SU-DHL-6 (cell line): ENCODE measurements around the gene CORO2A.

ENCODE experiments used
- H2AFZ ChIP-seq: fragments of 200-600 bp; sonication (generic); 2 replicates; pipeline ENCODE4 v1.6.1; 2014; ENCODE audit warnings: low read depth, mild to moderate bottlenecking, moderate library complexity, mixed read lengths, antibody characterized with exemption, low read length; ENCODE audit not compliant: severe bottlenecking
- H3F3A ChIP-seq: fragments of 200-600 bp; shearing (Covaris generic); 2 replicates; pipeline ENCODE4 v1.6.0; 2016; ENCODE audit warnings: antibody characterized with exemption, mild to moderate bottlenecking; ENCODE audit not compliant: insufficient read depth
- H3K27ac ChIP-seq: fragments of 200-600 bp; sonication (generic); 2 replicates; pipeline ENCODE4 v1.5.1; 2016; ENCODE audit warnings: low read depth, mild to moderate bottlenecking, low read length, moderate library complexity, mixed read lengths
- H3K27me3 ChIP-seq: fragments of 200-600 bp; sonication (generic), shearing (Covaris generic); 2 replicates; pipeline ENCODE4 v1.6.0; 2014; ENCODE audit warnings: mild to moderate bottlenecking, low read length
- H3K36me3 ChIP-seq: fragments of 200-600 bp; sonication (generic); 2 replicates; pipeline ENCODE4 v1.6.1; 2014; ENCODE audit warnings: mild to moderate bottlenecking, low read length, mixed read lengths
- H3K4me2 ChIP-seq: fragments of 300-600, 200-600 bp; shearing (Covaris generic), sonication (generic); 2 replicates; pipeline ENCODE4 v1.6.0; 2014; ENCODE audit warnings: low read length, low read depth, mild to moderate bottlenecking; ENCODE audit not compliant: poor library complexity, severe bottlenecking
- H3K4me3 ChIP-seq: fragments of 200-600 bp; sonication (generic); 2 replicates; pipeline ENCODE4 v1.5.1; 2014; ENCODE audit warnings: antibody characterized with exemption, low read length, mild to moderate bottlenecking, mixed read lengths; ENCODE audit not compliant: insufficient read depth, poor library complexity, severe bottlenecking
- H3K79me2 ChIP-seq: fragments of 200-600 bp; sonication (generic); 2 replicates; pipeline ENCODE4 v1.6.1; 2014; ENCODE audit warnings: mild to moderate bottlenecking, low read length, moderate library complexity; ENCODE audit not compliant: insufficient read depth
- H3K9ac ChIP-seq: fragments of 200-600 bp; sonication (generic); 2 replicates; pipeline ENCODE4 v1.7.0; 2014; ENCODE audit warnings: mild to moderate bottlenecking, low read length
- H3K9me2 ChIP-seq: fragments of 200-600 bp; sonication (generic); replicated peaks from 2 replicates; pipeline ENCODE4 v1.6.1; 2014; ENCODE audit warnings: low read length; ENCODE audit not compliant: insufficient read depth
- H3K9me3 ChIP-seq: fragments of 200-600 bp; sonication (generic); 2 replicates; pipeline ENCODE4 v1.6.1; 2014; ENCODE audit warnings: low read length, mixed read lengths; ENCODE audit not compliant: insufficient read depth
- H4K20me1 ChIP-seq: fragments of 200-600 bp; sonication (generic); 2 replicates; pipeline ENCODE4 v1.6.1; 2014; ENCODE audit warnings: low read depth, mild to moderate bottlenecking, antibody characterized with exemption, low read length, moderate library complexity, mixed read lengths
- CTCF ChIP-seq: fragments of 200-600 bp; sonication (generic); IDR thresholded peaks from one replicate; pipeline ENCODE4 v1.5.1; 2017; ENCODE audit warnings: antibody characterized with exemption, mild to moderate bottlenecking, low read length, moderate library complexity; ENCODE audit not compliant: insufficient read depth, poor library complexity, severe bottlenecking
- EZH2phosphoT487 ChIP-seq: fragments of 200-600 bp; sonication (generic), shearing (Covaris generic); conservative IDR thresholded peaks from 2 replicates; pipeline ENCODE4 v1.6.1; 2018; ENCODE audit warnings: mild to moderate bottlenecking, antibody characterized with exemption, low read length, moderate library complexity, mixed read lengths

CORO2A gene

GRCh38 chr9:98187926-98188325 is 4.5 kb downstream of the CORO2A start:
- Histone ChIP-seq H2AFZ (no peak overlapping the region), H3K9me2 (no peaks in the 10 kb centered on the region), H4K20me1 (no peaks in the 10 kb centered on the region), H3F3A (no peaks in the 10 kb centered on the region), H3K4me2 (no peak overlapping the region), H3K9me3 (no peaks in the 10 kb centered on the region), H3K27ac (no peak overlapping the region), H3K9ac (no peak overlapping the region), H3K79me2 (no peaks in the 10 kb centered on the region), H3K36me3 (no peaks in the 10 kb centered on the region), H3K27me3 (0 out of 2 replicates have a peak, but pooled peaks cover 3% of the 10 kb centered on the region), H3K4me3 (no peak overlapping the region)
- TF ChIP-seq EZH2phosphoT487 (no peak), CTCF (no peak)

GRCh38 chr9:98186236-98186635 is 6.2 kb downstream of the CORO2A start:
- Histone ChIP-seq H3K9me3 (no peaks in the 10 kb centered on the region), H3K27ac (no peak overlapping the region), H3K79me2 (no peaks in the 10 kb centered on the region), H3K9ac (no peak overlapping the region), H4K20me1 (no peaks in the 10 kb centered on the region), H3F3A (no peaks in the 10 kb centered on the region), H3K27me3 (no peaks in the 10 kb centered on the region), H3K4me3 (no peak overlapping the region), H2AFZ (no peak overlapping the region), H3K36me3 (no peaks in the 10 kb centered on the region), H3K4me2 (no peak overlapping the region), H3K9me2 (no peaks in the 10 kb centered on the region)
- TF ChIP-seq CTCF, result no peak
- TF ChIP-seq EZH2phosphoT487, result no peak

- Histone ChIP-seq H3K27me3 (no peaks in the 10 kb centered on the region), H3K4me2 (no peak overlapping the region), H3K9me3 (no peaks in the 10 kb centered on the region), H3K9me2 (no peaks in the 10 kb centered on the region), H2AFZ (no peak overlapping the region), H4K20me1 (no peaks in the 10 kb centered on the region), H3K9ac (no peak overlapping the region), H3F3A (no peaks in the 10 kb centered on the region), H3K36me3 (no peaks in the 10 kb centered on the region), H3K27ac (no peak overlapping the region), H3K79me2 (no peaks in the 10 kb centered on the region), H3K4me3 (no peak overlapping the region)
- no peak for TF ChIP-seq CTCF
- TF ChIP-seq EZH2phosphoT487, result no peak
Observed at GRCh38 chr9:98185611-98186171, 6.7 kb downstream of the CORO2A start.
